ENCODE data around the gene CNTN4. TPM values are rescaled to one million over a fixed set of nuclear protein-coding genes. Genes with fewer than 3 reads are reported as not detected.

Gene CNTN4
- total RNA-seq, 1 donor from 2014 or later: not detected

DNA sequence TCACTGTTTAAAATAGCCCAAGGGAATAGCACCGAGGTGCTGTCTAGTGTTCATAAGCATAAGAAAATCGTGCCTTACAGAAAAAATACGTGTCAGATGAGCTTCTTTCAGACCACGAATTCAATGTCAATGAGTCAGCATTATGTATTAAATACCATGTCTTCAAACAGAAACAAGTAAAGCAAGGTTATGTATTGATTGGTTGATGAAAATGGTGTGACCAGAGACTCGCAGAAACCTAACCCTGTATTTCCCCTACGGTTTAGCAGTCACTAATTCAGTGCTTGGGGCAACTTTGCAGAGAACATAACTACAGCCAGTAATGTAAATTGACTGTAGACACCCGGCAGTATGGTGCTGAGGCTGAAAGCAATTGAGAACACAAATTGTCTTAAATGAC, 703.8 kb downstream of the CNTN4 start:
- Histone ChIP-seq H2AFZ (ENCODE audit: low read depth, low read length) (no peak overlapping the region), H3K4me3 (ENCODE audit: insufficient read depth, low read depth, low read length) (no peak overlapping the region), H3K4me2 (ENCODE audit: low read length) (no peak overlapping the region), H3K4me1 (ENCODE audit: insufficient read depth, low read length) (no peaks in the 10 kb centered on the region), H4K20me1 (ENCODE audit: insufficient read depth, low read length) (no peaks in the 10 kb centered on the region), H3K27me3 (ENCODE audit: insufficient read depth, low read length) (no peaks in the 10 kb centered on the region), H3K36me3 (ENCODE audit: insufficient read depth, low read length) (no peaks in the 10 kb centered on the region), H3K9me3 (ENCODE audit: insufficient read depth, low read depth, low read length) (no peaks in the 10 kb centered on the region), H3K27ac (ENCODE audit: low read depth, low read length) (no peak overlapping the region), H3K9ac (ENCODE audit: low read length) (no peak overlapping the region), H3K79me2 (ENCODE audit: insufficient read depth, low read length) (no peaks in the 10 kb centered on the region)
- Mint-ChIP-seq H3K27me3 (ENCODE audit: low read depth, unreplicated experiment) (no peaks in the 10 kb centered on the region), H3K9me3 (ENCODE audit: unreplicated experiment) (peaks cover 9% of the 10 kb centered on the region), H3K4me3 (ENCODE audit: unreplicated experiment) (no peak overlapping the region), H3K4me1 (ENCODE audit: low read depth, unreplicated experiment) (no peaks in the 10 kb centered on the region), H3K36me3 (ENCODE audit: low read depth, unreplicated experiment) (no peaks in the 10 kb centered on the region), H3K27ac (ENCODE audit: unreplicated experiment) (no peak overlapping the region)
- TF ChIP-seq EZH2 (IDR thresholded peaks at IDR 0.05; ENCODE audit: insufficient read depth, low read length): no peak
- TF ChIP-seq, protein P1, sequence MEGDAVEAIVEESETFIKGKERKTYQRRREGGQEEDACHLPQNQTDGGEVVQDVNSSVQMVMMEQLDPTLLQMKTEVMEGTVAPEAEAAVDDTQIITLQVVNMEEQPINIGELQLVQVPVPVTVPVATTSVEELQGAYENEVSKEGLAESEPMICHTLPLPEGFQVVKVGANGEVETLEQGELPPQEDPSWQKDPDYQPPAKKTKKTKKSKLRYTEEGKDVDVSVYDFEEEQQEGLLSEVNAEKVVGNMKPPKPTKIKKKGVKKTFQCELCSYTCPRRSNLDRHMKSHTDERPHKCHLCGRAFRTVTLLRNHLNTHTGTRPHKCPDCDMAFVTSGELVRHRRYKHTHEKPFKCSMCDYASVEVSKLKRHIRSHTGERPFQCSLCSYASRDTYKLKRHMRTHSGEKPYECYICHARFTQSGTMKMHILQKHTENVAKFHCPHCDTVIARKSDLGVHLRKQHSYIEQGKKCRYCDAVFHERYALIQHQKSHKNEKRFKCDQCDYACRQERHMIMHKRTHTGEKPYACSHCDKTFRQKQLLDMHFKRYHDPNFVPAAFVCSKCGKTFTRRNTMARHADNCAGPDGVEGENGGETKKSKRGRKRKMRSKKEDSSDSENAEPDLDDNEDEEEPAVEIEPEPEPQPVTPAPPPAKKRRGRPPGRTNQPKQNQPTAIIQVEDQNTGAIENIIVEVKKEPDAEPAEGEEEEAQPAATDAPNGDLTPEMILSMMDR (IDR thresholded peaks at IDR 0.05; ENCODE audit: insufficient read depth, low read depth, low read length): no peak
- FAIRE-seq (no peak), DNase-seq (ENCODE audit: low read depth) (no peak)

DNA sequence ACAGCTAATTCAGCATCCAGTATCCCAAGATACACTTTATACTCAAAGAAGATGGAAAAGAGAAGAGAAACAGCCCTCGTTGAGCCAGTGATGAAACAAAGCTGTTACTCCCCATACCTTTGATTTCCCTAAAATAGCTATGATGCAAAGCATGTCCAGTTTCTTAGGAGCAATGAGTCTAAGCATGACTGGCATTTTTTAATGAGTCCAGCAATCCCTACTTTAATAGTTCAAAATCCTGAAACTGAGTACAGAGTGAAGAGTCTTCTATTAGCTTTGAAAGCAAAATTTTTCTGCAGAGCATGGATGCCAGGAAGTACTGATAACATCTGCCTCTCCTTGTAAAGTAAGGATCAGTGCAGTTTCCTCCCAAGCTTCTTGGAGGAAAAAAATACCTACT, 708.8 kb downstream of the CNTN4 start:
- TF ChIP-seq, protein P1 (IDR thresholded peaks at IDR 0.05; ENCODE audit: insufficient read depth, low read depth, low read length): no peak
- no peak for TF ChIP-seq EZH2 (IDR thresholded peaks at IDR 0.05; ENCODE audit: insufficient read depth, low read length)
- Histone ChIP-seq H4K20me1 (ENCODE audit: insufficient read depth, low read length) (no peaks in the 10 kb centered on the region), H3K36me3 (ENCODE audit: insufficient read depth, low read length) (no peaks in the 10 kb centered on the region), H2AFZ (ENCODE audit: low read depth, low read length) (no peak overlapping the region), H3K4me1 (ENCODE audit: insufficient read depth, low read length) (no peaks in the 10 kb centered on the region), H3K9me3 (ENCODE audit: insufficient read depth, low read depth, low read length) (no peaks in the 10 kb centered on the region), H3K4me3 (ENCODE audit: insufficient read depth, low read depth, low read length) (no peak overlapping the region), H3K79me2 (ENCODE audit: insufficient read depth, low read length) (no peaks in the 10 kb centered on the region), H3K9ac (ENCODE audit: low read length) (no peak overlapping the region), H3K27me3 (ENCODE audit: insufficient read depth, low read length) (no peaks in the 10 kb centered on the region), H3K27ac (ENCODE audit: low read depth, low read length) (no peak overlapping the region), H3K4me2 (ENCODE audit: low read length) (no peak overlapping the region)
- no peaks in the 10 kb centered on the region for H3K27me3 Mint-ChIP-seq (ENCODE audit: low read depth, unreplicated experiment)
- no peak for DNase-seq (ENCODE audit: low read depth)
- no peak overlapping the region for H3K4me3 Mint-ChIP-seq (ENCODE audit: unreplicated experiment)
- no peak overlapping the region for H3K27ac Mint-ChIP-seq (ENCODE audit: unreplicated experiment)
- peaks cover 14% of the 10 kb centered on the region for H3K9me3 Mint-ChIP-seq (ENCODE audit: unreplicated experiment)
- FAIRE-seq: no peak
- no peaks in the 10 kb centered on the region for H3K36me3 Mint-ChIP-seq (ENCODE audit: low read depth, unreplicated experiment)
- no peaks in the 10 kb centered on the region for H3K4me1 Mint-ChIP-seq (ENCODE audit: low read depth, unreplicated experiment)

GRCh38 chr3:2810723-2811122, 712.1 kb downstream of the CNTN4 start:
- no peaks in the 10 kb centered on the region for H3K9me3 ChIP-seq (ENCODE audit: insufficient read depth, low read depth, low read length)
- no peak overlapping the region for H3K9ac ChIP-seq (ENCODE audit: low read length)
- H3K4me1 ChIP-seq (ENCODE audit: insufficient read depth, low read length): no peaks in the 10 kb centered on the region
- FAIRE-seq: no peak
- H3K4me3 ChIP-seq (ENCODE audit: insufficient read depth, low read depth, low read length): no peak overlapping the region
- H3K27me3 ChIP-seq (ENCODE audit: insufficient read depth, low read length): no peaks in the 10 kb centered on the region
- Mint-ChIP-seq H3K27me3 (ENCODE audit: low read depth, unreplicated experiment) (no peaks in the 10 kb centered on the region), H3K4me1 (ENCODE audit: low read depth, unreplicated experiment) (no peaks in the 10 kb centered on the region), H3K9me3 (ENCODE audit: unreplicated experiment) (peaks cover 12% of the 10 kb centered on the region), H3K27ac (ENCODE audit: unreplicated experiment) (no peak overlapping the region), H3K36me3 (ENCODE audit: low read depth, unreplicated experiment) (no peaks in the 10 kb centered on the region), H3K4me3 (ENCODE audit: unreplicated experiment) (no peak overlapping the region)
- H3K27ac ChIP-seq (ENCODE audit: low read depth, low read length): no peak overlapping the region
- no peaks in the 10 kb centered on the region for H4K20me1 ChIP-seq (ENCODE audit: insufficient read depth, low read length)
- TF ChIP-seq EZH2 (IDR thresholded peaks at IDR 0.05; ENCODE audit: insufficient read depth, low read length): no peak
- TF ChIP-seq, protein P1 (IDR thresholded peaks at IDR 0.05; ENCODE audit: insufficient read depth, low read depth, low read length): no peak
- no peak overlapping the region for H3K4me2 ChIP-seq (ENCODE audit: low read length)
- H2AFZ ChIP-seq (ENCODE audit: low read depth, low read length): no peak overlapping the region
- no peak for DNase-seq (ENCODE audit: low read depth)
- no peaks in the 10 kb centered on the region for H3K36me3 ChIP-seq (ENCODE audit: insufficient read depth, low read length)
- no peaks in the 10 kb centered on the region for H3K79me2 ChIP-seq (ENCODE audit: insufficient read depth, low read length)
